Stimulated activated CD8-positive, alpha-beta memory T cell treated with anti-CD3 and anti-CD28 coated beads, Interleukin-7, amount 100 ng/mL, for 1 hour (primary cell): ENCODE results near the gene SYPL1.

Experiments used
- DNase-seq, 2 donors: peaks; one replicate each; pipeline ENCODE4 v3.0.0-alpha.2; 2020; ENCODE audit warnings: low read depth in 2 of 2

SYPL1 gene

DNA sequence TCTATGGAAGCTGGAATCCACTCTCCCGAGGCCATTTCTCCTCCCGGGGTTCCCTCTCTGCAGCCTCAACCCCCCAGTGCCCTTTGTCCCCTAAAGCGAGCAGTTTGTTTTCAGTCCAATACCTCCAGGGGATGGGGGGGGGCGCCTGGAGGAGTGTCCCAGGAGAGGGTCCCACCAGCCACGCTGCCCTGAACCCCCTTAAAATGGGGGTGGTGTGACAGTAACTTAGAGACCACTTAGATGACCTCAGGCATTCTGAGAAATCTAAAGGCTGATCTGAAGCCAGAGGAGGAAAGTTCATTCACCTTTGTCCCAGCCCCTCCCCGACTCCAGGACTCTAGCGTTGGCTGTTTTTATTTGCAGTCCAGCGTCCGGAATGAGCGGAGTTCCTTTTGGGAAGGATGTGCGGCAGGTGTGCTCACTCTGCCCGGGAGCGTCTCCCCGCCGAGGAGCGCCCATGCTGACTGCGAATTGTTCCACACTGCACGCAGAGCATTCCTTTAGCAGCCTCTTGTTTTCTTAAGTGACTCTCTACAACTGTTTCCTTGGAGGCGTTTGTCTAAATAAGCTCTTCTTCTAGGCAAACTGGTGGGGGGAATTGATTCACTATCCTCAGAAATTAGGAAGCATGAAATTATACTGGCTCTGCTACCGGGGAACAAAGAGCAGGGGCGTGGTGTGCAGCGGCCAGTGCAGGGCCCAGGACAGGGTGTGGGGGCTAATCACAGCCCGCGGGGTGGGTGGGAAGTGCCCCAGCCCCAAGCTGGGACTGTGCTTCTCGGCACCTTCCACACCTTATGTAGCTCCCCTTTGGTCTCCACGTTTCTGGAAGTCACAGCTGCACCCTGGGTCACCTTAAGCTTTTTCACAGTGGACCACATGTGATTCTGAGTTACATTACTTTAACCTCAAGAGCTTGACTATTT lies 46.3 kb downstream of the SYPL1 start:
- DNase-seq, result no peak

DNA sequence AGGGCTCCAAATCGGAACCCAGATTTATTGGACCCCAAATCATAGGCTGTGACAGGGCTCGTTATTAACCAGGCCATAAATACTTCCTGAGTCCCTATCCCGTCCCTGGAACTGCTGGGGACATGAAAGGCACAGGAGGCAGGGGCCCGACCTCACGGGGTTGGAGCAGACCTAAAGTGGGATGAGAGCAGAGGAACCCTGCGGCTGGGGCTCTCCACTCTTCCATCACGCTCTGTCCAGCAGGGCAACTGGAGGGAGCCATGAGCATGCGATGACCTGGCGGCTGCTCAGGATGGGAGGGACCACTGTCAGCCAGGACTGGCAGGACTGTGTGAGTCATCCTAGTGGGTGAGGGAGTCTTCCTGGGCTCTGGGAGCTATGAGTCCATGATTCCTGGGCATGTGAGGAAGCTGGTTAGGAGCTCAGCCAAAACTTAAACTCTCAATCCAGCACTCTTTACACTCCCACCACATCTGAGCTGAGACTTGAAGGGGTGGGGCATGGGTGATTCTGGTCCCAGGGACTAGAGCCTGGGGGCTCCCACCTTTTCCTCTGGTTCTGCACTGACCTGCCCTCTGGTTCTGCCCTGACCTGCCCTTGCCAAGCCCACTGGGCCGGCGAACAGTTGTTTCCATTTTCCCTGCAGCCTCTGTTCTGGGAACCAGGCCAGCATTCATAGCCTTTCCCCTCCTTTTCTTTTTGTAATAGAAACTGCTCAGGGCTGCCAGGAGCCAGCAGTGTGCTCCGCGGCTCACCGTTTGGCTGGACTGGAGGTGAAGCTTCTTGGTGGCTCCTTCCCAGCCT lies 47.1 kb downstream of the SYPL1 start:
- no peak for DNase-seq

DNA sequence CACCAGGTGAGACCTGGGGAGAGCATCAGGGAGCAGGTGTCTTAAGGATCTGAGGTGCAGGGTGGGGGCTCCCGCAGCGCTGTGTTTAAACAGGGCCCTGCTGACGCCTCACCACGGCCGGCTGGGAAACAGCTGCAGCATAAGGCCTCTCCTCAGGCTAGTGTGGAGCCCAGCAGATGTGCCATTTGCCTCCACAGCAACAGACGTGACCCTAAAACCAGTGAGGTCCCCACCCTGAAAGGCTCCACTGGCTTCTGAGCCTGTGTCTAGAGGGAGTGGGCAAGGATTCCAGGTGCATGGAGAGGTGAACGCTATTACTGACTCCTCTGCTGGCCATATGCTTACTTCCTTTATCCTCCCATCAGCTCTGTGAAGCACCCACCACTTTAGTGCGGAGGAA lies 47.8 kb downstream of the SYPL1 start:
- DNase-seq, result no peak

DNA sequence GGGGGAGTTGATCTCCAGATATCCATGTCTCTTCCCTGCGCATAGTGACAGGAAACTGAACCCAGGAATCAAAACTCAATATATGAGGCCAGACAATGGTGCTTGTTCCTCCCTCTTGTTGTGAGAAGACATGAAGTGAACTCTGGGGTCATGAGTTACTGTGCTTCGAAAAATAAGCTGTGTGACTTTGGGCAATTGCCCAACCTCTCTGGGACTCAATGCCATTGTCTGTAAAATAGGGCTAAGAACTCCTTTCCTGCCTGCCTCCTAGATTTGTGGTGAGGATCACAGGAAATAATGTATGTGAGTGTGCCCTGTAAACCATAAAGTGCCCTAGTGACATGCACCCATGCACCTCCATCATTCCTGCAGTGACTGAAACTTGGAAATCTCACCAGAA lies 48.4 kb downstream of the SYPL1 start:
- DNase-seq, result no peak

DNA sequence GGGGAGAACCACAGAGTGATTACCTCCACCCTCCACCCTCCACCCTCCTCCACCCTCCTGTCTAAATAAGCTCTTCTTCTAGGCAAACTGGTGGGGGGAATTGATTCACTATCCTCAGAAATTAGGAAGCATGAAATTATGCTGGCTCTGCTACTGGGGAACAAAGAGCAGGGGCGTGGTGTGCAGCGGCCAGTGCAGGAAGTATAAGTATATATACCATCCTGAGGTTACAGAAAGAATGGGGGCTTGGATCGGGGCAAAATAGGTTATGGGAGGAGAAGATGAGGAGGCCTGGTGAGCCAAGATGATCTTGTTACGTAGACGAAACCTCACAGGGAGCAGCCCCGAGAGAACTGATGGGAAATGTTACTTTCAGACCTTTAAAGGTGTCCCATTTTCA lies 49.1 kb downstream of the SYPL1 start:
- DNase-seq, result no peak

DNA sequence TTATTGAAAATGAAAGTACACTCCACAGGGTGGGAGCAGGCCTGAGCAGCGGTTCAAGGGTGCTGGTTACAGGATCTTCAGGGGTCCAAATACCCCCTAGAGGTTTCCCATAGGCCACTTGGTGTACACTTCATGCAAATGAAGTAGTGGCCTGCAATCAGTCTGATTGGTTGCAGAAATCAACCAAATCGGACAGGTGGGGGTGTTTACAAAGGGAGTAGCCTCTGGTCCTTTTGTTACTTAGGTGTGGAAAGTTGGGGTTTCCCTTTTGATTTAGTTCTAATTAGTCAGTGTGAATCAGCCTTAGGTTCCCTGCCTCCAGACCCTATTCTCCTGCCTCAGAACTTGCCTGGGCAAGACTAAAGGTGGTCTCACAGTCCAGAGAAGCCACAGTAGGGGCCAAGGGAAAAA lies 49.6 kb downstream of the SYPL1 start:
- DNase-seq, result no peak

DNA sequence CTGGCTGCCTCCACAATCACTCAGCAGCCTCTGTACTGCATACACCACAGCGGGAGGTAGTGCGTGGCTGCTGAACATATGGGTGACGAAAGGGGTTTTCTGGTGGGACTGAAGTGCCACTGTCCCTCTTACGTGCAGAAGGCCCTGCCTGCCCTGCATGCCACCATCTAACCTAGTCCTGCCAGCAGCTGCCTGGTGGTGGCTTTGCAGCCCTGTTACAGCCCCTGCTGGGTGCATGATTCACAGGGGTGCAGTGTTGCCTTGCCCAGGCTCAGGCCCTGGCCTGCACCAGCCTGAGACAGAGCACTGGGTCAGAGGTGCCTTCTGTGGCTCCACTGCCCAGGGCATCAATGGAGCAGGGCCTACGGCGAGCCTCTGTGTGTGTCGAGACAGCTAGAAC lies 50.1 kb downstream of the SYPL1 start:
- no peak for DNase-seq

DNA sequence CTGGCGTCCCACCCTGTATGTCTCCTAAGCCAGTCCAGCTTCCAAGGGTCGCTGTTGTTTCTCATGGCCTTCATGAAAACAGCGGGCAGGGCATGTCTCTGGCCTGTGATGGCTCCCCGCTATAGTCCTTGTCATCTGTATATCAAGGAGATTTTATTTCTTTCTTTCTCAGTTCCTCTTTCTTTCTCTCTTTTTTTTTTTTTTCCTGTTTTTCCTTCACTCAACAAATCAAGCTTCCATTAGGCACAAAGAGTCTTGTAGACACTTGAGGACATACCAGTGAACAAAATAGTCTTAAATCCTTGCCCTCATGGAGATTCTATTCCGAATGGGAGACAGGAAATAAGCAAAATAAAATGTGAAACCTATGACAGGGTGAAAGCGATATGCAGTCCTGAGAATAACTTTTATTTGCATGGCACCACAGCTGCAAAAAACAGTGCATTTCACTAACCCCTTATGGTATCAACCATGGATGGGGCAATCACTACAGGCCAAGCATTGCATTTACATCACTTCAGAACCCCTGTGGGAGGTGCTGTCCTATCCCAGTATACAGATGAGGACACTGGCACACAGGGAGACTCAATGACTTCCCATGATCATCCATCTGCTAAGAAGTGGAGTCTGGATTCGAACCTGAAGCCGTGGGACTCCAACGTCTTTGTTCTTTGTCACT lies 50.7 kb downstream of the SYPL1 start:
- DNase-seq, result no peak

DNA sequence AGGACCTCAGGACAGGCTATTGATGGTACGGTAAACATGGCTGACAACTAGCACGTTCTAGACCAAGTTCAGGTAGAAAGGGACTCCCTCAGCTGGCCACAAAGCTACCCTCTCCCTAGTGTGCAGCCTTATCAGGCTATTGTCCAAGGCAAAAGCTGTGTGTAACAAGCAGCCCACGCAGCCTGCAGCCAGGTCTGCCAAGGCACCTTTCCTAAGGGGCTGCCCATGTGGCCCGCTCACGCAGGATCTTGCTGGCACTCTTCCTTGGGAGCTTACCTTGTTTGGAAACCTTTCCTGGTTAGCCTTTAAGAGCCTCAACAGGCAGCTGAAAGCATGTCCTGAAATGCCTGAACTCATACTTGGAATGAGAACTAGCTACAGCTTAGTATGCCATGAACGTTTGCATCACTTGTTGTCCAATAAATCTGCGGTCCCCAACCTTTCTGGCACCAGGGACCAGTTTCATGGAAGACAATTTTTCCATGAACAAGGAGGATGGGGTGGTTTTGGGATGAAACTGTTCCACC lies 51.7 kb downstream of the SYPL1 start:
- DNase-seq, result no peak

DNA sequence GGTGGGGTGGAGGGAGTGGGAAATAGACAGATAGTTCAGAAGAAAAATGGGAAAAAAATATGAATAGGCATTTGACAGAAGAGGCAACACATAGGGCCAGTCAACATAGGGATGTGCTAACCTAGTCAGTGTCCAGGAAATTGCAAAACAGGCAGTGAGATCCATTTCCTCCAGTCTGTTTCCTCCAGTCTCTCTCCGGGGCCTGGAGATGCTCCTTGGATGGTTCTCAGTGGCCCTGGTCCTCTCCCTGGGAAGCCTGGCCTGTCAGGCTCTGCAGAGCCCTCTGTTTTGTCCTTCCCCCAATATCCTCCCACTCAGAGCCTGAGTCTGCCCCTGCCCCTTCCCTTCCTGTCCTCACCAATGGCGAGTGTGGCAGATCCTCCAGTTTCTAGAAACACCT lies 52.6 kb downstream of the SYPL1 start:
- no peak for DNase-seq

DNA sequence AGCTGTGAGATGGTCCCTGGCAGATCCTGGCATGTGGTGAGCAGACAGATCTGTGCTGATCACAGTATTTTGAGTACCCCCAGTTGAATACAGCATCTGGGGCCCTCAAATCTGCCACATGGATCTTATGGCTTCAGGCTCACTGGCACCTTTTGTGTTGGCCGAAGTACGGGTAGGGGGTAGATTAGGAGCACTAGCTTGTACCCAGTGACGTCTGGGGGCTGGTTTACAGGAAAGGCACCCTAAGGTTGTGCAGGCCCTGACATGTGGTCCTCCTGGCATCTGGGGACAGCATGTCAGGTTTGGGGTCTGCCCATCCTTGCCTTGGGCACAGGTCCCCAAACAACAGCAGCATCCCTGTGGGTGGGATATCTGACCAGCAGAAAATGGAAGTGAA lies 53.2 kb downstream of the SYPL1 start:
- no peak for DNase-seq

DNA sequence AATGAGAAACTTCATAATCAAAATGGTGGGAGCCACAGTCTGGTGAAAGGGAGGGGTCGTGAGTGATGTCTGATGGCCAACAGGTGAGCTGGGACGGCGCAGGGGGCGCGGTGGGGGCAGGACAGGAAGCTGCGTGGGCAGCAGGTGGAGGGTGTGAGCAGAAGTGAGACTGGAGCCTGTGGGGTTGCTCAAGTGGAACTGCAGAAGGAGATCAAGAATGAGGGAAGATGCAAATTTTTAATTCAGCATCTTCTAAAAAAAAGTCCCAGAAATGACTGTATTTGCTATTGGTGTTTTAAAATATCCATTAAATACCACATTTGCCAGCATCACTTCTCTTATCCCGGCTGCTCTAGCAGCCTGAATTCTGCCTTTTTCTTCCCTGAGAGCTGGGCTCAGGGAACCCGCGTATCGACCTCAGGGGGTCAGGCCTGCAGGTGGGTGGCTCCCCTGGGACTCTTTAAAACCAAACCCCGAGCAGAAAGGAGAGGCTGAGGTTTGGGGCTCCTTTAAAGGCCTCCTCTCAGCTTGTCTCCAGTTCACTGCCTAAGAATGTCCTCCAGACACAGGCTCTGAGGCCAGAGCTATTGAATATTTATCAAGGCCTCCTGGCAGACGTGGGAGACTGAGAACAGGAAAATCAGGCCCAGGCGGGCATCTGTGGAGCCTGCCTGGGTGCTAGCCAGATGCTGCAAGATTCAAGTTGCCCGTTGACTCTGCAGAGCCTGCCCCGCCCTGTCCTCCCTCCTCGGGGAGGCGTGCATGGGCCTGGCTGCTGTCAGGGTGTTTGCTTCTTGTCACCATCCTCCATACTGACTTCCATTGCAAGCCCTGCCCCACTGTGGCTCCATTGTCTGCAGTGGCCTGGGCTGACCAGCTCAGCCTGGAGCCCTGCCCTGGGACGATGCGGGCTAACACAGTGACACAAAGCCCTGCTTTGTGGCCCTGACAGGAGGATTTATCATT lies 53.9 kb downstream of the SYPL1 start:
- no peak for DNase-seq

DNA sequence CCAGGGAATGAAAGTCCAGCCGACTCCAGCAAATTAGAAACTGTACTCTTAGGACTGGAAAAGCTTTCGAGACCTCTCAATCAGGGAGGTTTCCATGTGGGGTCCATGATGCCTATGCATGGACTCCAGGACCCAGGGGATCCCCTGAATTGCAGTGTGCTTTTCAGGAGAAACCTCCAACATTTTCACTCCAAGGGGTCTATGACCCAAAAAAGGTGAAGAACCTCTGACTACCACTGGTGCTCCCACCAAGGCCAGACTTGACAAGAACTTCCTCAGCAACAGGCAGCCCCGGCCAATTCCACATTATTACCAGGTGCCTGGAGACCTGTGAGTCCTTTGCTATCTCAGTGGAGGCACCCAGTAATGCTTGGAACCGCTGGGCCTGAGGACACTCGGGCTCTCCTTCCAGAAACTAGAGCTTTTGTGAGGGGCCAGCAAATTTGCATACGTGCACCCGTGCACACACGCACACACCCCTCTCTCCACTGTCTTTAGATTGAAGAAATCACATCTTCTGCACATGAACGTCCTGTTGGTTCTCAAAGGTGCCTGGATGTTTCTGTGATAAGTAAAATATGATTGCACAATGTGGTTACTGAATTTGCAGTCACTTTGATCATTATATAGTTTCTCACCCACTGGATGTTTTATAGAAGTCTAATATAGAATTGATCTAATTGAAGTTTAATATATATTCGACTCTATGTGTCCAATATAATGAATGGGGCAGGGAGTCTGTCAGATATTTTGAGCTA lies 54.7 kb downstream of the SYPL1 start:
- DNase-seq, result no peak

DNA sequence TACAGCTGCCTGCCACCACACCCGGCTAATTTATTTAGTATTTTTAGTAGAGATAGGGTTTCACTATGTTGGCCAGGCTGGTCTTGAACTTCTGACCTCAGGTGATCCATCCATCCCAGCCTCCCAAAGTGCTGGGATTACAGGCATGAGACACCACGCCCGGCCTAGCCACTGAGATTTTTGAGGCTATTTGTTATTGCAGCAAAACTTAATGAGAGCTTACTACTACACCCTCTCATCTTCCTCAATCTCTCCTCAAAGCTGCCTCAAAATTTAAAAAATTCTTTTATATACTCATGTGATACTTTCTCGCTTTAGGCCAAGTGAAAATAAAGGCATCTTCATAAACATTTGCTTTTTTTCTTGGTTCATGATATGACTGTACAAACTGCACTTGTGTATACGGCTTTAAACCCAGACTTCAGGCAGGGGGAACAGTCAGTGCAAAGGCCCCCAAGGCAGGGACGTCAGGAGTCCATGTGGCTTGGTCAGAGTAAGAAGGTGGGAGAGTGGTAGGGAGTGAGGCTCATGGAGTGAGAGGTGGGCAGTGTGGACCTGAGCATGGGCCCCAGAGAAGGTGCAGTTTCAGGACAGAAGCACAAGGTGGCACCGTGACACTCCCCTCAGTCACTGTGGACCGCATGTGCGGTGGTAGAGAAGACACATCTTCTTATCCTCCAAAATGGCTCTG lies 55.5 kb downstream of the SYPL1 start:
- peak; percentile 24 to 37 for DNase-seq

DNA sequence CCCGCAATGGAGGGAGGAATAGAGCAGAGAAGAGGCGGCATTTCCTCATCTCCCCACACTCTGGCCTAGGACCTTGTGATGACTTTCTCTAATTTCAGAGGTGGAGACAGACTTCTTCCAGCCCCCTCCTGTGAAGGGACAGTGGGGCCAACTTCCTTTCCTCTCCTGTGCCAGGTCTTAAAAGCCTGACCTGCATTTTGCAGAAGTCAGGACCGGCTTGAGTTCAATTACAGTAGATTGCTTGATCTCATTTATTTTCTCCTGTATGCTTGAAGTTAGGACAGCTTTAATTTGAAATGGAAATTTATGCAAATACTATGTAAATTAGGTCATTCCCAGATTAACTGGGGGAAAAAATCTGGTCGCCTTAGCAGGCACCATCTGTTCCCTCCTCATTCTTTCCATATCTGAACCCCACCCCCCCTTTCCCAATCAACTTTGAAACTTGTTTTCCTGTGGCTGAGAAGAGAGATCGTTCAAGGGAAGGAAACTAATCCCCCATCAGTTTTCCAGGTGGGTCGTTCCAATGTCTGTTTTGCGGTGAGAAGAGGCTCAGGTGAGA lies 57.1 kb downstream of the SYPL1 start:
- no peak for DNase-seq

DNA sequence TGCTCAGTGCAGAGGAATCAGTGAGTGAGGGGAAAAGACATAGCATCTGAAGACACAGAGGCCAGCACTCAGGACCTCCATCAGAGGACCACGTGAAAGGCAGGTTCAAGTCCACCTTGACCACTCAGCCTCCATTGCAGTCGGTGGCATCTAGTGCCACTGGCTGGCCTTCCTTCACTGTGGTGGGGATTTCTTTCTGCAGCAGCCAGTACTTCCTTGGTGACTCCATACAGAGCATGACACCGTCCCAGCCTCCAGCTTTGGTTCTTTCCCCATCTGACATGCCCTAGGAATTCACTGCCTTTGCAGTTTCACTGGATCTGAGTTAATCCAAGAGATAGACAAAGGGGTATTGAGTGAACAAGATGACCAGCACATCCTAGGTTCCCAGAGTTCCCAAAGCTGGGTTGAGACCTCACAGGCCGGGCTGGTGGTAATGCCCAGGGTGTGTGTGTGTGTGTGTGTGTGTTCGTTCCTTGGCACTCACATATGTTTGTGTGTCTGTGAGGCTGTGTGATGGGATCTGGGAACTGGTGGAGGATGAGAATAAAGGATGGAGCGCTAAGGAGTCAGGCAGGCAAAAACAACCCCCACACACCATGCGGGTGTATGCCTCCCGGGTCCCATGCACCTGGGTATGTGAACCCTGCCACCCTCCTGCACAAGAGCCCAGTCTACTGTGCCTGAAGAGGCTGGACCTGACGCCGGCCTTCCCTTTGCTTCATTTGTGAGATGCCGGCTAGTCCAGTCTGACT lies 57.8 kb downstream of the SYPL1 start:
- no peak for DNase-seq

DNA sequence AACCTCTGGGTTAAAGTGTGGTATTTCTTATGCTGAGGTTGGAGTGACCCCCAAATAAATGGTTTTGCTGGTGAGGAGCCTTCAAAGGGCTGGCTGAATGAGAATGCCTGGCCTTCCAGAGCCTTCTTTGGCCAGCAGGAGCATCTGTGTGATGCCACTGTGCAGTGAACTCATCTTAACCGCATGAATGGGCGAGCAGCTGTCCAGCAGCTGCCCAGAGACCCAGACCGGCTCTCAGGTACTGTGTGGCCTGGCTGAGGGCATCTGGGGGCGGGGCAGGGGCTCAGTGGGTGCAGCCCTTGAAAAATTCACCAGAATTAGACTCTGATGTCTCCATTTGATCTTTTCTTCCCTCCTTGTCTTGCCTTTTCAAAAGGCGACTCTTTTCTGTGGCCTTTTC lies 59.0 kb downstream of the SYPL1 start:
- no peak for DNase-seq

DNA sequence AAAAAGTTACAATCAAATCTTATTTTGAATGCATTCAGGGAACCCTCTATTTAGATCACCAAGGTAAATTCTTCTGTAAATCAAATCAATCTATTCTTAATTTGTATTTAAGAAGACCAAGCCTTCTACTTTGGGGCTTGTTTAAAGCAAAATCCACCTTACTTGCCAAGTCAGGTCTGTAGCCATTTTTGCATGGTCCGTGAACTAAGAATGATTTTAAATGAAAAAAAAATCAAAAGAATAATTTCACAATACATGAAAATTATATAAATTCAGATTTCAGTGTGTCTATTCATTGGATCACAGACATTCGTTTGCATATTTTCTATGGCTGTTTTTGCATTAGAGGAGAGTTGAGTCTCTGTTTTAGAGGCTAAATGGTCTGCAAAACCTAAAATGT lies 59.4 kb downstream of the SYPL1 start:
- DNase-seq, result no peak

DNA sequence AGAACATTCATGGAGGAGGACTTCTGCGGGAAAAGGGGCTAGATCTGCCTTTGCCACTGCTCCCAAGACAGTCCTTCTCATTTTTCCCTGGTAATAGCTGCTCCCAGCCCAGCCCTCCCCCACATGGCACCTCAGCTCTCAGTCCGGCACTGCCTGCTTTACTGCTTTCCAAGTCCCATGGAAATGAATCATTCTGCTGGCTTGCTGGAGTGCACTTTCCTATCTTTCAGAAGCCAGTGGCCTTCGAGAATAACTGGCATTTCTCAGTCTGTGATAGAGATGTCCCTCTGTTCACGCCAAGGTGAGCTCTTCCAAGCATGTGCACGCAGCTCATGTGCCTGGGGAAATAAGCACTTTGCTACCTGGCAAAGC lies 61.4 kb downstream of the SYPL1 start:
- no peak for DNase-seq
